GM12892 (cell line): Measurements from ENCODE around the gene CCDC194.

Experiments used
- POLR2A ChIP-seq: IDR thresholded peaks from 2 replicates; pipeline ENCODE4 v1.6.1; 2011; ENCODE audit warnings: low read depth, low read length, control low read depth
- POLR2AphosphoS5 ChIP-seq: IDR thresholded peaks from 2 replicates; pipeline ENCODE4 v1.6.1; 2011; ENCODE audit warnings: low read depth, low read length, control low read depth

DNA sequence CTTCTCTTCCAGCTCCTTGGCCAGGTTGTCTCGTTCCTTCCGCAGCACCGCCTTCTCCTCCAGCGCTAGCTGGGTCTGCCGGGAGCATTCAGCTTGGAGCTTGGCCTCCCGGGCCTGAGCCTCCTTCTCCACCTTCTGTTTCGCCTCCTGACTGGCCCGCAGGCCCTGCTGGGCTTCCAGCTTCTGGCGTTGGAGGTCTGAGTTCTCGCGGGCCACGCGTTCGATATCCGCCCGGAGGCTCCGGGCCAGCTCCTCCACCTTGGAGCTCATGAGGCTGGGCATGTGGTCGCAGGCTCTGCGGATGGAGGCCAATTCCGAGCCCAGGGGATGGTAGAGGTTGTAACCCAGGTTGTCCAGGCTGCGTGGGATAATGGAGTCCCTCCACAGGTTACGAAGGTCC lies 28.6 kb downstream of the CCDC194 start:
- TF ChIP-seq POLR2AphosphoS5 (no peak), POLR2A (no peak)
